ENCODE measurements around the gene ULK4.
"Not testable (repeated sequence)": the region's sequence is repeated elsewhere in the genome, so short reads cannot be mapped to it uniquely, and the experiment has no call there.

- TF ChIP-seq CTCF, POLR2A (IDR thresholded peaks at IDR 0.05): not testable (repeated sequence)
These were observed 515.6 kb downstream of the ULK4 start for GRCh38 chr3:41446316-41446715.

Measured in lower leg skin (tissue), 3 donors.